RKO (cell line): ENCODE measurements around the gene DNAJC19.
"Not testable (repeated sequence)": the region's sequence is repeated elsewhere in the genome, so short reads cannot be mapped to it uniquely, and the experiment has no call there.

Source experiments
- DNase-seq: peaks from one replicate; pipeline ENCODE4 v3.0.0-alpha.2; 2016; ENCODE audit warnings: low spot score

Gene DNAJC19

DNA sequence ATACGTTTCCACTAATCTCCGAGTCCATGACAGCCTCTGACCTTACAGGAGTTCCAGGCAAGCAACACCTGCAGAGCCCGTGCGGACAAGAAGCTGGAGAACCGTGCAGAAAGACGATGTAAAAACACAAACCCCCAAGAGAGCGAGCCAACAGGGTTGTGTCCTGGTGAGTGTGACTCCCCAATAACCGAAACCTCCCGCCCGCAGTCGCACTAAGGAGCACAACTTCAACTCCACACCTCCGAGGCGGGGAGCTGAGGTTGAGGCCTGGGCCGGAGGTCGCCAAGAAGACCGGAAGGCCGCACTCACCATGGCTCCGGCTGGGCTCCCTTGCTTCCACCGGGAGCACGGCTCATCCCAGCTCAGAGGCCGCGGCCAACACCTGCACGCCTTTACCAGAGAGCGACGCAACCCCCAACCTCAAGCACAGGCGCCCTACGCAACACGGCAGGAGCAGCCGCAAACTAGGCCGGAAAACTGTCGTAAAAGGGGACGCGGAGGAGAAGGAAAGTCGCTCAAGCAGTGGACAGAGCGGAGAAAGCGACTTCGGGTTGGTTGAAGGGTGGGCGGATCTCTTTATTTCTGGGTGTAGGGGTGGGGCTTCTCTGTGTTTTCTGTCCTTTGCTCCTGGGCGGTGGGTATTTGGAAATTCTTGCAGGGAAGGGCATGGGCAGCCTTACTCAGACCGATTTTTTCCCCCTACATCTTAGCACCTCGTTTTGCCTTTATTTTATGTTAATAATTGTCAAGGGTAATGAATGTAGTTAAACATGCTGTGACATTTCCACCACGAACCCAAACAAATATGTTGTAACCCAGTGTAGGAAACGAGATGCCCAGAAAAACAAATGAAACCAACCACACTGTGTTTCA is at the start of gene DNAJC19:
TSS of gene DNAJC19 (minus strand) at position 446 of the 873 bp plus-strand sequence. CDS start at position 312, 134 bp downstream.
- DNase-seq, result peak; percentile 96

DNA sequence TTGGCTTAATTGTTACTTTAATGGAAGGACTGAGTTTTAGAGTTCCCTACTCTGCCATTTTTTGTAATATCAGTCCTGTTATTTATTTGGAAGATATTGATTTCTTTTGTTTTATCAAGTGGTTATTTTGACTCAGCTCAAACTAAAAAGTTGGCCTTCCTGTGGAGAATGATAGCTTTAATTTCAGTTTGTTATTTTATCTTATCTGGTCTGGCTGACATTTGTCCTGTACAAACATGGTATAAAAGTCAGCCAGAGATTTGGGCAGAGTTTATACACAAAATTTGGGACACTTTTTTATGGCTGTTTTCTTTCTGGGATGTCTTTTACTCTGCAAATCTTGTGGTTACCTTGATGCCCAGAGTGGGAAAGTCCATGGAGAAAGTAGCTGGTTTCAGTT is 41.4 kb upstream of the DNAJC19 start:
- DNase-seq, result no peak

DNA sequence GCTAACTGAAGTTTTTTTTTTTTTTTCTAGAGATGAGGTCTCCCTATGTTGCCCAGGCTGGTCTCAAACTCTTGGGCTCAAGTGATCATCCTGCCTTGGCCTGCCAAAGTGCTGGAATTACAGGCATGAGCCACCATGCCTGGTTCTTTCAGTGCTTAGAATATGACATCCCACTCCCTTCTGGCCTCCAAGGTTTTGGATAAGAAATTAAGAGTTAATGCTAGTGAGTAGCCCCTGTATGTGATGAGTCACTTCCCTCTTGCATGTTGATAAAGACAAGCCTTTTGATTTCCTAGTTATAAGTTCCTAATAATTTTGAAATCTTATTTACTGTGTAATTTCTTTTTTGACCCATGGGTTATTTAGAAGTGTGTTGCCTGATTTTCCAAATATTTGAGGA is 35.7 kb upstream of the DNAJC19 start:
- no peak for DNase-seq

DNA sequence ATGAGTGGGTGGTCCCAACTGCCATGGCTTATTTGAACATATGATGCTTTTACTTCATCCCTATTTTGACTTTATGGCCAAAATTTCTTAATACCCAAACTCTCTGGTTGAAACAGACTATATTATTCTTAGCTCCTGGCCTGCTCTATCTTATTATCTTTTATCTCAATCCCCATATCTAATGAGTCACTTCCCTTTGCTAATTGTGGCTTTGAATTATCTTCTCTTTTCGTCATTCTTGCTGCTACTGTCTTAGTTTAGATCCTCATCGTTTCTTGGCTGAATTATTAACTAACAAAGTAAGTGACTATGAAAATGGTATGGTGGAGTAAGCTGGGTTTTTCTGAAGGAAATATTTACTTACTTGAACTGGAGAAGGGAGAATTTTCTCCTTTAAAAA is 28.2 kb upstream of the DNAJC19 start:
- DNase-seq, result no peak

DNA sequence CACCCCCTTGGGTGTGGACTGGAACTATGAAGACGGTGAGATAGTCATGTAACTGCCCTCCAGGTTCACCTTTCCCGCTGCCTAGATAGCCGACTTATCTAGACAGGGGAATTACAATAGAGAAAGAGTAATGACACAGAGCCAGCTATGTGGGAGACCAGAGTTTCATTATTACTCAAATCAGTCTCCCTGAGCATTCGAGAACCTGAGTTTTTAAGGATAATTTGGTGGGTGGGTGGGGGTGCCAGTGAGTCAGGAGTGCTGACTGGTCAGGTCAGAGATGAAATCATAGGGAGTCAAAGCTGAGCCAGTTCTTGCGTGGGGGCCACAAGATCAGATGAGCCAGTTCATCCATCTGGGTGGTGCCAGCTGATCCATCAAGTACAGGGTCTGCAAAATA is 19.7 kb upstream of the DNAJC19 start:
- DNase-seq, result no peak

DNA sequence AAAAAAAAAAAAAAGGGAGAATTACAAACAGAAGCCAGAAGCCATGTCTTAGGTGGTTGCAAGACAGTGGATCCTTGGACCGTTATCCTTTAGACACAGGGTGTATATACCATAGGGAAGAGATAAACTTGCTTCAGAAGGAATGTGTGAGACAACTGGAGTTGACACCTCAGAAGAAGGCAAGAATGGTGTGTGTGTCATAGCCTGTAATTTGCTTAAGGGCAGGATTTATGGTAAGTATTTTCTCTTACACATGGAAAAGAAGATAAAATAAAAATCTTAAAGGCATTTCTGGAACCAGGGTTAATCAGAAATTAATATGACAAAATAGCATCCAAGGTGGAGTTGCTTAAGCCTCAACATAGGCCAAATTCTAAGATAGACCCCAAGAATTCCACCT is 19.3 kb upstream of the DNAJC19 start:
- no peak for DNase-seq

DNA sequence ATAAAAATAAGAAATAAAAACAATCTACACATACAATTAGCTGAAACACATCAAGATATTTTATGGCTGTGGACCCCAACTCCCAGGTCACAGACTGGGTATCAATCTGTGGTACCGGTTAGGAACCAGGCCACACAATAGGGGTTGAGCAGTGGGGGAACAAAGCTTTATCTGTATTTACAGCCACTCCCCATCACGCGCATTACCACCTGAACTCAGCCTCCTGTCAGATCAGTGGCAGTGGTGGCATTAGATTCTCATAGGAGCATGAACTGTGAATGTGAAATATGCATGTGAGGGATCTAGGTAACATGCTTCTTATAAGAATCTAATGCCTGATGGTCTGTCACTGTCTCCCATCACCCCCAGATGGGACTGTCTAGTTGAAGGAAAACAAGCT is 17.7 kb upstream of the DNAJC19 start:
- no peak for DNase-seq

DNA sequence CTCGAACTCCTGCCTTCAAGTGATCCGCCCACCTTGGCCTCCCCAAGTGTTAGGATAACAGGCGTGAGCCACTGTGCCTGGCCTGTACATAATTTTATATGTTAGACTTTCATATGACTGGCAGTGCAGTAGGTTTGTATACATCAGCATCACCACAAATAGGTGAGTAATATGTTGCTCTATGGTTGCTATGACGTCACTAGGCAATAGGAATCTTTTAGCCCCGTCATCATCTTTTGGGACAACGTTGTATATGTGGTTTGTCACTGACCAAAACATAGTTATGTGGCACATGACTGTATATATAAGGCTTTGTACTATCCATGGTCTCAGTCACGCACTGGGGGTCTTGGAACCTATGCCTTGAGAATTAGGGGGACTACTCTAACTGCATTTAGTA is 17.0 kb upstream of the DNAJC19 start:
- DNase-seq, result peak; percentile 48

DNA sequence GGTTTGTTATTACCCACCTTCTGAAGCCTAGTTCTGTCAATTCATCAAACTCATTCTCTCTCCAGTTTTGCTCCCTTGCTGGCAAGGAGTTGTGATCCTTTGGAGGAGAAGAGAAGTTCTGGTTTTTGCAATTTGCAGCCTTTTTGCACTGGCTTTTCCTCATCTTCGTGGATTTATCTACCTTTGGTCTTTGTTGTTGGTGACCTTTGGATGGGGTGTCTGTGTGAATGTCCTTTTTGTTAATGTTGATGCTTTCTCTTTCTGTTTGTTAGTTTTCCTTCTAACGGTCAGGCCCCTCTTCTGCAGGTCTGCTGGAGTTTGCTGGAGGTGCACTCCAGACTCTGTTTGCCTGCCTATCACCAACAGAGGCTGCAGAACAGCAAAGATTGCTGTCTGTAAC is 13.9 kb upstream of the DNAJC19 start:
- not testable (repeated sequence) for DNase-seq

DNA sequence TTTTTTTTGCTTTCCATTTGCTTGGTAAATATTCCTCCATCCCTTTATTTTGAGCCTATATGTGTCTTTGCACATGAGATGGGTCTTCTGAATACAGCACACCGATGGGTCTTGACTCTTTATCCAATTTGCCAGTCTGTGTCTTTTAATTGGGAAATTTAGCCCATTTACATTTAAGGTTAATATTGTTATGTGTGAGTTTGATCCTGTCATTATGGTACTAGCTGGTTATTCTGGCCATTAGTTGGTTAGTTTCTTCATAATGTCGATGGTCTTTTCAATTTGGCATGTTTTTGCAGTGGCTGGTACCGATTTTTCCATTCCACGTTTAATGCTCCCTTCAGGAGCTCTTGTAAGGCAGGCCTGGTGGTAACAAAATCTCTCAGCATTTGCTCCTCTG is 12.8 kb upstream of the DNAJC19 start:
- not testable (repeated sequence) for DNase-seq

DNA sequence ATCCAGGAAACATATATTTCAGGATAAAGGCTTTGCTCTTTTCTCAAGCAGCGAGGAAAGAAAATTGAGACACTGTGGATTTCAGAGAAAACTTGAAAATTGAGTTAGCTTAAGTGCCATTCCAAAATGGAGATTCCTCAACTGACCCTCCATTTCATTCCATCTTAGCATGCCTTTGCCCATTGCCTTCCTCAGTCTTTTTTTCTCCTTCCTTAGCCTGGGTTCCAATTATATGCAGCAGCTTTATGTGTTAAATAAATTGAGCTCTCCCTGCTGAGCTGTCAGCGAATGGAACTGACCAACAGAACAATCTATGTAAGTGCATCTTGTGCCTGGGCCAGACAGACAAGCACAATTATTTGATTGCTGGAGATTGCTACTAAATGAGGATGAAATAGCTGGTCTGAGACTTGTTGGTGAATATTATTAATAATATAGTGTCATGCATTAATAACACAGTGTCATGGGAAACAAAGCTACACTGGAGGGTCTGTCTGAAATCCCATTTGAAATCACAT is 6.9 kb upstream of the DNAJC19 start:
- DNase-seq, result no peak

DNA sequence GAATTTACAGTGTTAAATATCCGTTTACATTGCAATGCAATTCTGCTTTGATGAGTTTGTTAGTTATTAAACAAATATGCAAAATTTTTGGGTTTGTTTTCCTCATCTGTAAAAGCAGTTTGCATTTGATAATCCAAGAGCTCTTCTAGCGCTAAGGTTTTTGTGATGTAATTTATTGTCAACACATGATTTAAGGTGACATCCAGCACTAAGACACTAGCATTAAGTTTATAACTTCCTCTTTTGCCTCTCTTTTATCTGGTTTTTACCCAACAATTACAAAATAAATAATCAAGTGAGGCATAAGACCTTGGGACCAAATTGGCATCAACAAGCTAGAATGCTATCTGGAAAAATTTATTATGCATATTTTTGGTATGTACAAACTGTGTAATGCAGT is 969 bp upstream of the DNAJC19 start:
- DNase-seq, result no peak

DNA sequence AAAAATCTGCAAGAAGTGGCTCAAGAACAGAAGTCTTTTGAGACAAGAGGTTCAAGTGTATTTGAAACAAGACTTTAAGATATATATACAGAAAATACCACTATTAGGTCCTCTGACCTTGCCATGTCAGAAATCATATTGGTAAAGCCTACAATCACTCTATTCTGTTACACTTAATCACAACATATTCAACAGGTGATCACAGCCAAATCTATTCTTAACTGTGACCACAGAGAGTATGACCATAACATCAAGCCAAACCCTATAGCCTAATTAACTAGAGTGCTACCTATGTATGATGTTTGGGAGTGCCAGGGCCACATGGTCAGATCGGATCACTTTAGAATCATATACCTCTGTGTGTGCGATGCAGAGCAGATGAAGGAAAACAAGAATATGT is 2.2 kb downstream of the DNAJC19 start:
- DNase-seq, result no peak

DNA sequence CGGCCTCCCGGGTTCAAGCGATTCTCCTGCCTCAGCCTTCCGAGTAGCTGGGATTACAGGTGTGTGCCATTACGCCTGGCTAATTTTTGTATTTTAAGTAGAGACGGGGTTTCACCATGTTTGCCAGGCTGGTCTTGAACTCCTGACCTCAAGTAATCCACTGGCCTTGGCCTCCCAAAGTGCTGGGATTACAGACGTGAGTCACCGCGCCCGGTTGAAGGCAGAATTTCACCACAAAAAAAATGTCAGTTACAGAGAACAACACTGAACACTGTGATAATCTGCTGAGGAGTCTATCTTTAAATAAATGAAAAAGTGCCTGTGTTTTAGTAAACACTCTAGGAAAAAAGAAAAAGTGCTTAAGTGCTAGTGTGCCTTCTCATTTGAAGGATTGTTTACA is 3.2 kb downstream of the DNAJC19 start:
- not testable (repeated sequence) for DNase-seq

DNA sequence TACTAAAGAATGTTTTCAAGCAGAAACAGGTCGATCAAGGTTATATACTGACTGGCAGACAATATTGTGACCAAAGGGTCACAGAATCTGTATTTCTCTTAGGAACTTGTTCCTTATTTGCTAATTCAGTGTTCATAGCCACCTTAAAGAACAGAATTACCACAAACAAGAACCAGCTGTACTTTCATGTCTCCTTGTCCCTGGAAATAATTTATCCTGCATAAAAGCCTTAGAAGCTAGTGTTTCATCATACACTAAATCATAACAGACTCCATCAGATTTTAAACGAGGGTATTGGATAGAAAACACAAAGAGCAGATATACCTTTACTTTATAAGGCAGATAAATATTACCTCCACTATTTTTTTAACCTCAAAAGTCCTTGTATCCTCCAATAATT is 6.4 kb downstream of the DNAJC19 start:
- no peak for DNase-seq

DNA sequence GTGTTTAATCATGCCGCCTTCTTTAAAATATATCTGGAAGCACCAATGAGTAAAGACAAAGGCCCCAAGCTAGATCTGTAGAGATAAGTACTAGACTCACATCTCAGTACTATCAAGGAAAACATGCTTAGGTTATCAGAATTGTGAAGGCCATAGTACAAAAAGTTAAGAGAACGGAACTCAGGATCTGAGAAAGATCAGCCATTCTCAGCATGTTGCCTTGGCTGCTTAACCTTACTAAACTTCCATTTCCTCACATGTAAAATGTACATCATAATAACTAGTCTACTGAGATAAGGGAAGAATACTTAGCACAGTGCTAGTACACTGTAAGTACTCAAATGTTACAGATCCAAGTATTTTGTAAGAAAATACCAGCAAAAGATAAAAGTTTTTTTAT is 7.6 kb downstream of the DNAJC19 start:
- DNase-seq, result no peak

DNA sequence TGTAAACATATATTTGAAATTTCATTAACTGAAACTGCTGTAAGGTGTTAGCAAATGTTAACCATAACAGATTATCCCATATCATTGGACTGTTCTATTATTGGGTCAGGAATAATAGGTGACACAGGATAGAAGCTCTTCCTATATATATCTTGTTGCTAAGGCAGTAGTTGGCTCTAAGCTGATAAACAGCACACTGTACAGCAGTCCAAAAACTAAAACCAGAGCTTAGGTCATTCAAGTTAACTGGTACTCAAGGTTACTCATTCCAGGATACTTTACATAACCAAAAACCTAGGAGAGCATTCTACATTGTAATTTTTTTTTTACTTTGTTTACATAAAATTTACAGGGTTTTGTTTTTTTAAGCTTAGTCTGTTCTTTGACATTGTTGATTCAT is 8.9 kb downstream of the DNAJC19 start:
- no peak for DNase-seq

DNA sequence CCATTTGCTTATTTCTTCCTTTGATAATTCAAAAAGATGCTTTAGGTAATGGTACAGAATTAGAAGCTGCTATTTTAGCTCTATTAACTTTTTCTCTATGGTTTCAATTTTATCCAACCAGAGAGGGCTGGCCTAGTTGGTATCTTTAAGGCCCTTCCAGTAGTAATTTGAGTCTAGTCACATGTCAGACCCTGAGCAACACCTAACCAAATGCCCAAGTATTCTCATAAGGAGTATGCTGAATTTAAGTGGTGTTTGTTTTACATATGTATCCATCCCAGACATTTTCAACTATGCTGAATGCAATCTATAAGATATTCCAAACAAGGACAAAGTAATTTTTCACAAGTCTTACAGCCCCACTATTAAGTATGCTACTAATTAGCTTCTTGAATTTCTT is 9.6 kb downstream of the DNAJC19 start:
- DNase-seq, result no peak

DNA sequence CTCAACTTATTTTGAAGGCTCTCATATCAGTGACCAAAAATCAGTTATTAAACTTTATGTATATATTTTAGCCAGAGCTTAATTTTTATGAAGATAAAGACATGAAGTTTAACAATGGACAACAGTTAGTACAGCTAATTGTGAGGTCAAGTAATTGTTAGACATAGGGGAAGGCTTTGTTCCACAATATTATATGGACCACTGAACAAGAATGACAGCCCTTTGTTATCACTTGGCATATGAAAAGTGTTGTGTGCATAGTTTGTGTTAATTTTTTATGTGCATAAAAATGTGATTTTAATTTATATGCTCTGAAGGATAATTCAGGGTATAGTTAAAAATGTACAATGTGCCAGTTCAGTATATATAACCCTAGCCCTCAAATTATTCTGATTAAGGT is 12.0 kb downstream of the DNAJC19 start:
- no peak for DNase-seq

DNA sequence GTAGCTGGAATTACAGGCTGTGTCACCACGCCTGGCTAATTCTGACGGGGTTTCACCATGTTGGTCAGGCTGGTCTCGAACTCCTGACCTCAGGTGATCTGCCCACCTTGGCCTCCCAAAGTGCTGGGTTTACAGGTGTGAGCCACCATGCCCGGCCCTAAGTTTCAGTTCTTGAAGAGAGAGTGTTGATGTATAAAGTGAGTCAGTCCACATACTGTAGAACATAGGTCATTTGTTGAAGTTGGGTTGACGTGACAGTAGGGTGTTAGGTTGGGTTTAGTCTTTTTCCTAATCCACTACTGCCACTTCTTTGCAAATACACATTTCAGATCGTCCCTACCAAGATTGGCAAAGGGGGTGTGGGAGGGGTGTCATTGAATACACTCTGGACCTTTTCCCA is 15.2 kb downstream of the DNAJC19 start:
- no peak for DNase-seq

DNA sequence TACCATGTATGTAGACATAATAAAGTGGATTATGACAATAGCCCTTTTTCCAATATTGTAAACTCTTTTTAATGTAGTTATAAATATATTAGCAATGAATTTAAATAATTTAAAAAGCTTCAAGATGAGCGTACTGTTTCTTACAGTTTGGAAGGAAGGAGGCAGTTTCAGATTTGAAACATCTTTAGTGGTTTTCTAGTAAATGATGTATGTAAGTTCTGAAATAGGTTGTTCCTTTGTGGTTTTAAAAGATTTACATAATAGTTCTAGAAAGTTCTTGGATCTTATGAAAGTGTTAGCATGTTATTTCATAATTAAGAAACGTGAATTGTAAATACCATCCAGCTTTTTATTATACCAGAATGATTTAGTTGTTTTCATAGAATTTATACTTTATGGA is 16.0 kb downstream of the DNAJC19 start:
- DNase-seq, result no peak

DNA sequence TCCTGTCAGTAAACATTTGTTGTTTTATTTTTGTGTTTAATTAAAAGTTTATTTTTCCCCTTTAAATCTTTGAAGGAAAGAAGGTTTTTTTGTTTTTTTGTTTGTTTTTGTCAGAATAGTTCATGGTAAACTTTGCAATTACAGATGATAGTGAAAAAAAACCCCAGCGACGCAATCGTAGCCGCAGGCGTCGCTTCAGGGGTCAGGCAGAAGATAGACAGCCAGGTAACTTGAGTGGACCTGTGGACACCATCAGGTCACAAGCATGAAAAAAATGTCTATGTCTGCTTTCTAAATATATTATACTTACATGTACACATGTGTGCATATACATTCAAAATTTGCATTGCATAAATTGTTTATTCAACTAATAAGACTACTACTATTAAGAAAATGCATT is 18.6 kb downstream of the DNAJC19 start:
- no peak for DNase-seq

DNA sequence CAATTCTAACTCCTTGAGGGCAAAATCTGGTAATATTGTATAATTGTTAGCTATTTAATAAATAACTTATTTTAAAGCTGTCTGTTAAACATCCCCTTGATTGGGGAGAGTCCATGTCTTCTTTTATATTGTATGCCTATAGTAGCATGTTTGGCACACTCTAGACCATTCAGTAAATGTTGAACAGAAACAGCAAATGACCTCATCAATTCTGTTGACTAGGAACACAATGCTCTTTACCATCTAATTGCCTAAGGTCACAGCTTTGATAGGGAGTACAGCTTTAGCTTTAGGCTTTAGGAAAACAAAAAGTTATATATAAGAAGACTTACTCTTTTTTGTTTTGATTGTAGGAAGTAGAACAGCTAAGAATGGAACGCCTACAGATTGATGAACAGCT is 27.0 kb downstream of the DNAJC19 start:
- no peak for DNase-seq

DNA sequence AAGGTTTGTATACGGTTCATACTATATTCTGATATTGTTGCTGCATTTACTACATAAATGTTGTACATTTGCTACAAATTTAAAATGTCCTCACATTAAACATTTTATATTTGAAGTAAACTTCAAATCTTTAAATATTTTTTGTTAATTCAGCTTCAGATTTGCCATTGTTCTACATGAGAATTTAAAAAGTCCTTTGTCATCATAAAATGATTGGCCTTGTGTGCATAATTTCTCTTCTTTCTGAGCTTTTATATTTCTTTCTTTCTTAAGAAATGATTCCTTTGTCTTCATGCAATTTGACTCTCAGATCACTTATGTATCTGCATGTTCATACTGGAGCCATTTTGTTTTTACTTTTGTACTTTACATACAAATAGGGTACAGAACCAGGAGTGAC is 28.0 kb downstream of the DNAJC19 start:
- DNase-seq, result no peak
